Right kidney (tissue), 1 donor: ENCODE results near the gene SLCO3A1.

Experiments used
- DNase-seq: peaks from one replicate; pipeline ENCODE4 v3.0.0-alpha.2; 2016

Gene SLCO3A1

DNA sequence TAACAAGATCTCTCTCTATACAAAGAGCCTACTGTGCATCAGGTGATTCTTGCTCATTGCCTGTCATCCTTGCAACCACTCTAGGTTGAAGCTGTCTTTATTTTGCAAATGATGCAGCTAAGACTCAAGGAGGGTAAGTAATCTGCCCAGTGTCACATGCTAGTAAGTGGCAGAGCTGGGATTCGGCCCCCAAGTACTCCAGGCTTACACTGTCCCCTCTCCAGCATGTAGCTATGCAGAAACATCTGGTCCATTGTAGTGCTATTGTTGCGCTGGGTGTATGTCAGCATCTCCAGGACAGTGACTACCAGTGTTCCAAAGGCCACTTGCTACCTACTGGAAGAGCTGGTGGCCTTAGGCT, 248.9 kb downstream of the SLCO3A1 start:
- no peak for DNase-seq

DNA sequence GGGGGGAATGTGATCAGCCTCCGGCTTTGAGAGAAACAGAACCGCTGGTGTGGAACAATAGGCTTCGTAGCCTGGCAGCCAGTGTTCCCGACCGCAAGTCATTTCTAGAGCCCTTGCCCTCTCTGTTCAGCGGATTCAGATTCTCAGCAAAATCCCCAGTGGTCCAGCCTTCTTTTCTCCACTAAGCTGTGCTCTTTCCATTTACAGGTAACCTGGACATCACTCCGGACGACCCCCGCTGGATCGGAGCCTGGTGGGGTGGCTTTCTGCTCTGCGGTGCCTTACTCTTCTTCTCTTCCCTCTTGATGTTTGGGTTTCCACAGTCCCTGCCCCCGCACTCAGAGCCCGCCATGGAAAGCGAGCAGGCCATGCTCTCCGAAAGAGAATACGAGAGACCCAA, 250.6 kb downstream of the SLCO3A1 start:
- no peak for DNase-seq

DNA sequence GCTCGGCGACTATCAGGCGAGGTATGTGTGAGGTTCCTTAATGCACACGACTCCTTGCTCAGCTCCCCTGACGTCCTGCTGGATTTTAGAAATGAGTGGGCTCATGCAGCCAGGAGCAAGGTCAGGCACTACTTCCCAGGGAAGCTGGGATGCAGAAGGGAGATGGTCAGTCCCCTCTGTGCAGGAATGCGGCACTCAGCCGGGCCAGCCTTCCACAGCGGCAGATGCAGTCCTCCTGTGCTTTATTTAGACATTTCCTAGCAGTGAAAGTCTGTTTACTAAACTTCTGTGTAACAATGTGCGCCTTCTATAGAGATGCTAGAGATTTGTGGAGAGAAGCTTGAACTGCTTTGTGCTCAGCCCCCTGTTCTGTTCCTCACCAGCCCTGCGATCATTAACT, 252.1 kb downstream of the SLCO3A1 start:
- no peak for DNase-seq

DNA sequence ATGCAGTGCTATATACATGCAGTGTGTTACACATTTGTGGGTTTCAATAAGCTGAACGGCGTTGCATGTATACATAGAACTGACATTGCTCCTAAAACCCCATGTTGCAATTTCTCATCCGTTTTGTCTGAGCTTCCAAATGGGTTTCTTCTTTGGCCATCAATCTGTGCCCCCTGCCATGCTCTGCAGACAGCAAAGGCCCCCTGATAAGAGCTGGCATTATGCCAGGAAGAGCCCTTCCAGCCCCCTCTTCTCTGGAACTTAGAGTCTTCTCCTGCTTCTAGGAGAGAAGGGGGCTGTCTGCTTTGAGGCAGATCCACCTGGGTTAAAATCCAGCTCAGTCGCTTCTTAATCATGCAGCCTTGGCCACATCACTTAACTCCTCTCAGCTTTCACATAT, 254.0 kb downstream of the SLCO3A1 start:
- DNase-seq: no peak

DNA sequence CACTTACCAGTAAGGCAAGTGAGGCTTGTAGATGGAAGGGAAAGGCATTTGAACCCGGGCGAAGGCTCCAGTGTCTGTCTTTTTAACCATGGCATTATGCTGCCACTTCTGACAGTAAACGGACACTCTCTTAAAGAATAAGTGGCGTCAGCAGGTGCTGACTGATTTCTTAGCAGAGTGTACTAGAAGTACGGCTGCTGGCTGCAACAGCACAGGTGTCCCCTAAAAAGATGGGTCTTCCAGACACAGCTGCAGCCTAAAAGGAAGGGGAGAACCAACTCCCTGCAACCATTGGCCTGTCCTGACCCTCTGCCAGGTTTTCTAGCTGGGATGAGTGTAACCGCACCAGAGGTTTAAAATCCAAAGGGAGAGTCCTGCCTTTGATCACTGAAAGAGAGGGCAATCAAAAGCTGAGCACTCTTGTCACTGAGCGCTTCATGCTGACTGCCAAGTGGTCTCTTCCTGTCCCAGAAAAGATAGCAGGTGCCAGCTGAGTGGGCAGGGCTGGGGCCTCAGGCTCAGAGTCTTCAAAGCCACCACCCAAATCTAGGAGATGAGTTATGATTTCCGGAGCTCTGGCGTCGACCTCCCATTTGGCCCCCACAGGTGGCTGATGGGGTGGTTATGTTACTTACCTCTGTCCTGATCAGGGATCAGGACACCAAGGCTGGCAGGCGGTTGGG, 255.8 kb downstream of the SLCO3A1 start:
- no peak for DNase-seq

DNA sequence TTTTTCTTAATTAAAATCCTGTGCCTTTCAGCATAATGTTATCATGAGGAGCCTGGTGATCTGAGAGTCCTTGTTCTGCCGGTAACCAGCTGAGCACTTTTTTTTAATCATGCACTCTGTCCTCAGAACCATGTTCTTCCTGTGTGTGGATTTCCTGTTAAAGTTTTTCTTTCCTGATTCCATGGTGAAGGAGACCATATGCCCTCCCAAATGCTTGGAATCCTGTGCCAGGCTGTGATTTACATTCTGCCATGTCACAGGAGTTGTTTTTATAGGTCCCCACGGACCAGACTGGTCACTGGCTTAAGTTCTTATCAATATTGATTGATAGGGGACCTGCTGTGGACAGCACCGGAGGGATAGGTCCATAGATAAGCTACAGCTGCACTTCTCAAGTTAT, 257.8 kb downstream of the SLCO3A1 start:
- no peak for DNase-seq

DNA sequence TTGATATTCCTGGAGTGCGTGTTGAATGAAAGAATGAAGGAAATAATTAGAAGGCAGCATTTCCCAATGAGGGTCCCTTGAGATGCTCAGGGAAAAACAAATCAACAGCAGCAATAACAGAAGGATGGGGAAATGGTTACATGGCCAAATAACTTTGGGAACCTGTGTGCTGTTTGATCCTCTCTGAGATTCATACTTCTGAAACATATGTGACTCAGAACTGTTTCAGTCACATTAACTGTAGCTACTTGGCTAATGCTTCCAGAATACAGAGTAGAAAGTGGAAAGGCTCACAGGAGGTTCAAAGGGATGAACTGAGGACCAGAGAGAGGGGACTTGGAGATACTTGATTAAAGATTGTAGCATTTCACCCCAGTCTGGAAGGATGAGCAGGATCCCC, 258.2 kb downstream of the SLCO3A1 start:
- DNase-seq: no peak

DNA sequence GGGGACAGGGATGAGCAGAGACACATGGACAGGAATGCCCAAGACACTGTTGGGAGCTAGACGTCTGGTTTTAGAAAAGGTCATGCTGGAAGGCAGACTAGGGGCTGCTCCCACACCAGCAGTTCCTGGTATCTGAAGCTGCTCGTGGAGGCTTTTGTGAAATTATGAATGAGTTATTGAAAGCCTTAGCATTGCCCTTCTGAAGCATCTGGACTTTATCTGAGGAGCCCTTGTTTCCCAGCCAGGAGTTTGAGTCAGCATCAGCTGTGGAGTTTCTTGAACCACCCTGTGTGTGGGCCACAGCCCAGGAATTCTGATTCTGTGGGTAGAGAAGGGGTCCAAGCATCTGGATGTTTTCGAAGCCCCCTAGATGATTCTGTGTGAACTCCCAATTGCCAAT, 258.7 kb downstream of the SLCO3A1 start:
- DNase-seq: no peak

DNA sequence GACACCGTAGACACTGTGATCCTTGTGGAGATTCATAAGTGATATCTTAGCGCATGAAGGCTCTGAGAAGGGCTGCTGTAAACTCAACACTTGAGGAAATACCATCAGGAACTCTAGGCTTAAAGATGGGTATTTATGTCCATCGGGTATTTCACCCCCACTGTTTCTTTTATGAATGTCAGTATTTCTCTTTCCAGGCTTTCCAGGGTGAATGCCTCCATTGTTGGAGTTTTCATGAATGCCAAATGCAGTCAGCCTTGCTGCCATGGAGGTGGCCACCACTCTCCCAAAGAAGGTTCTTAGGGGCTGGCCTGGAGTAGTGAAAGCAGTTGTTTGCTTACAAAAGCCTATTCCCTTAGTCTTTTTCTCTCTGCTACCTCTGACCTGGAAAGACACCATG, 259.2 kb downstream of the SLCO3A1 start:
- DNase-seq: no peak

DNA sequence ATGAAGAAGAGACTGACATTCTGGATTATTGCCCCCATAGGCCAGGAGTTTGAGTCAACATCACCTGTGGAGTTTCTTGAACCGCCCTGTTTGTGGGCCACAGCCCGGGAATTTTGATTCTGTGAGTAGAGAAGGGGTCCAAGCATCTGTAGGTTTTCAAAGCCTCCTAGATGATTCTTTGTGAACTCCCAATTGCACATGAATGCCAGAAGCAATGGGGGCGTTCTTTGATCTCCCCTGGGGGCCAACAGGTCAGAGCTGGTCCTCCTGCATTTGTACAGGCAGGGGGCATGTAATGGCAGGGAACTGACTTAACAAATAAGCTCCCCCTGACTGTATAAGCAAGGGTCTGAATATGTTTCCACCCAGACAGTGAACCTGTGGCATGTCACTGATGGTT, 260.3 kb downstream of the SLCO3A1 start:
- DNase-seq: no peak

DNA sequence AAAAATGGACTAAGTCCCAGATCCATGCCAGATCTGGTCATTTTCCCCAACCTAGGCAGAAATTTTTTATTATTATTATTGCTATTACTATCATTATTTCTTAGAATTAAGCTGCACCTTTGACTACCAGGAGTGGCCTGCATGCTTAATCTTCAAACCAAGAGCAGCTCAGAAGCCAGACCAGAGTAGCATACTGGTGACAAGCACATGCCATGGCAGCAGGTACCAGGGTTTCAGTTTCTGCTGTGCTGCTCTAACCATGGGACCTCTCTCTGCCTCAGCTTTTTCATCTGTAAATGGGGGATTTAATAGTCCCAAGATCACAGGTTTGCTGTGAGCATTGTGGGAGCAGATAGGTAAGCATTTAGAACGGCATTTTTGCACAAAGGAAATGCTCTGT, 262.3 kb downstream of the SLCO3A1 start:
- no peak for DNase-seq

DNA sequence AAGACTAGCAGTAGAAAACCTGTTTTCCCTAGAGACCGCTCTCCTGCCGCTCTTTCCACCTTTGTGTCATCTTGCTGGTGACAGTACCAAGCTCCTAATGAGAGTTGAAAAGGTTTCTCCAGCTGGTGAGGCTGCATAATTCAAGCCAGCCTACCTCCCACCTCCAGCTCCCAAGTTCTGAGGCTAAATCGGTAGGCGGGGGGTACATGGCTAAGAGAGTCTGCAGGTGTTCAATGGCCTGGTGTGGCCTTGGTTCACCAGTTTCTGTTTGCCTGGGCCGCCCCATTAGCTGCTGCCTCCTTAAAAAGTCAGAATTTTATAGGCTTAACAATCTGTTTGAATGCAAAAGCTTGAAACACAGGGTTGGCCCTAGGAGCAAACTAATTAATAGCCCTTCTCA, 262.8 kb downstream of the SLCO3A1 start:
- no peak for DNase-seq

DNA sequence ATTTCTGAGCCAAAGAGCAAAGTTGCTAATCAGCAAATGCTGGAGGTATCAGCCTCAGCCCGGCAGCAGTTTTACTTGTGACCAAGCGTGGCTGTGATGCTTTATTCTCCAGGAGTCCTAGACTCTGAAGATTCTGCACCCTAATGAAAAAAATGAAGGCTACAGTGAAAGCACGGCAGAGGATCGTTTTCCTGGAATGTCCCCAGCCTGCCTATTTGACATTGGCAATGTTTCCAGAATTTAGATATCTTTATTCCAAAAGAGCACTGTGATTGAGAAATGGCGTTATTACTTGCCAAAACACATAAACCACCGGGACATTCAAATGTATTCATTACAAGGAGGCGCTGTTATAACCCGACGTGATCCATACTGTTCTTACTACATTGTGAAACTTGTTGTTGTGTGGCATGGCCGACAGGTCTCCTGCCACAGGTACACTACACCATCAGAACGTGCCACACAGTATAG, 263.8 kb downstream of the SLCO3A1 start:
- DNase-seq: no peak

DNA sequence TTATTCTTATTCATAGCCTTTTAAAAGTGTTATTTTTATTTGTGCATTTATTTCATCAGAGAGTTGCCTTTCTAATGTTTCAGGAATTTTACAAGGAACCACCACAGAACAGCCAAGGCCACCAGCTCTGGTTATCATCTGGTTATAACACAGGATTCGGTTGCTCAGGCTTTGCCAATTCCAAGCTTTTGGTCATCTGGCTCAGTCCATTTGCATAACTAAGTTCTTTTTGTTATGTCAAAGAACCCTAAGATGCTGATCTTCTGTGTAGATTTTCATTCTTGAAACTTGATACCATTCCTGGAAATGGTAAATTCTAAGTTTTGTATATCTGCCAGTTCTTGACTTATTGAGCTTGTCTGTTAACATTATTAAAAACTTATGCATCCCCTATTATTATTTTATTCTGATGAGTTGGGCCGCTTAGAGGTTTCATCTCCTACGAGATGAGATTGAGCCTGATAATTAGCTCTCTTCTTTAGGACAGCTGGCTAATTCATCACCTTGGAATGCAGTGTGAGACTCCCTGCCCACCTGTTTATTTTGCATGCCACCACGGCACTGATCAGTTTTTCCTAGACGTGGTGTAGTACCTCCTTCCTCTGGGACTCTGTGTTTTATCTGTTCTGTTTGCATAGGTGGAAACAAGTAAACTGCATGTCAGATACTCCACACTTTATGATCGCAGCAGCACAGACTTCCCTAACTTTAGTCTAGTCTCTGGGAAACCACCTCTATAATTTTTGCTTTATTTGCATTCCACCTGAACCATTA, 264.8 kb downstream of the SLCO3A1 start:
- no peak for DNase-seq

DNA sequence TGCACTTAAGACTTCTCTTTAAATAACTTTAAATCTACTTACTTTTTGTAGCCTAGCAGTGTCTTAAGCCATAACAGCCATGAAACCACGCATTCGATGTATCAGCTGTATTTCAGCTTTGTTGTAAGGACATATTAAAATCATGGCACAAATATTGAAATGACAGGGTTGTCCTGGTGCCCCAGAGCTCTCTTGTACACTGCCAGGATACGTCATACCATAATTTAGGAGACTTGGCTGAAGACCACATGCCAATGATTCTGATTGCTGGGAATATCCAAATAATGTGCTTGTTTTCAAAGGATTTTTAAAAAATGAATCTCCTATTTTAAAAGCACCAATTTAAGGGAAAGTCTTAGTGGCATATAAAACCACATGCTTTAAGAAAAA, 265.4 kb downstream of the SLCO3A1 start:
- DNase-seq: no peak

DNA sequence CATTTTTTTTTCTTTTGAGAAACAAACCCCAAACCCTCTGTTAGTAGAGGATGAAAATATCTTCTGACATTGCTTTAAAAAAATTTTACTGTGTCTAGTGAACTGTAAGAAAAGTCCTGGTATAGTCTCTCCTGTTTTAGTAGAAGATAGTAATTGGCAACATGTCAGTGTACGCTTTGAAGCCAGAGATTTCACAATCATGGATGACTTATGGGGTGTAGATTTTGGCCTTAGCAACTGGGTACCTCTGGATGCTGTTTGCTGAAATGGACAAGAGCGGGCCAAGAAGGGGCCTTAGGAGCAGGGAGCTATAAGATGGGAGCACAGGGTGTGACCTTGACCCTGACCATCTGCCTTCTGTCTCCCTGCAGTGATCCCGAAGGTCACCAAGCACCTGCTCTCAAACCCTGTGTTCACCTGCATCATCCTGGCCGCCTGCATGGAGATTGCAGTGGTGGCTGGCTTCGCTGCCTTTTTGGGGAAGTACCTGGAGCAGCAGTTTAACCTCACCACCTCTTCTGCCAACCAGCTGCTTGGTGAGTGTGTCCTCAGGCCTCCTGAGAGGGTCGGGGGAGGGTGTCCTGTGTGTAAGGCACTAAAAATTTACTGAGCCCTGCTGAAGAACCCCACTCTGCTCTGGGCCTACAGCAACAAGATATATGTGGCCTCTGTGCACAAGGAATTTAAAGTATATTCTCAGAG, 266.7 kb downstream of the SLCO3A1 start:
- DNase-seq: no peak

DNA sequence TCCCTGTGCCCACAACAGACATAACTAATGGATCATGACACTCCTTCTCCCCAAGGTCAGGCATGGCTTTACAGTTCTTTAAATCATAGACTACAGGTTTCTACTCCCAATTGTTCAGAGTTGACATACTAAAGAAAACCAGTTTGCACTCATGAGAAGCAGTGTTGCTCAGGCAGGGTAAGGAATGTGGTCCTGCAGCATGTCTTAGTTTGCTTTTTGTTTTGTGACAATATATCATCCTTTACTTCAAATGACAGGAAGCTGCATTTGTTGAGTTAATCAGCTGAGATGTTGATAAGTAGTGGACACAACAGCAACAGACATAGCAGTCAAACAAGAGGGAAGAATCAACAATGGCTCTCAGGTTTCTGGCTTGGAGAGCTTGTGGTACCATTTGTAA, 267.5 kb downstream of the SLCO3A1 start:
- DNase-seq: no peak

DNA sequence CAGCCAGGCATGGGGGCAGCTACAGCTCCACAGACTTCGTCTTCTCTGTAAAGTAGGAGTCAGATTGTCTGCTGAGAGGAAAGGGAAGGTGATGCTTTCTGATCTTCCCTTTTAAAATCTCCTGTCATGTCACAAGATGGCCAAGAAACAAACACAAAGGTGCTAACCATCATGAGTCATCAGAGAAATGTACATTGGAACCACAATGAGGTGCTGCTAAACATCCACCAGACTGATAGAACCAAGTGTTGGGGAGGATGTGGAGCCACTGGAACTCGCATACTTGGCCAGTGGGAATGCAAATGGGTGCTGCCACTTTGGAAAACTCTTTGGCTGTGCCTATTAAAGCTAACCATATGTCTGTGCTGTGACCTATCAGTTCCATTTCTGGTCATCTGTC, 268.8 kb downstream of the SLCO3A1 start:
- no peak for DNase-seq

DNA sequence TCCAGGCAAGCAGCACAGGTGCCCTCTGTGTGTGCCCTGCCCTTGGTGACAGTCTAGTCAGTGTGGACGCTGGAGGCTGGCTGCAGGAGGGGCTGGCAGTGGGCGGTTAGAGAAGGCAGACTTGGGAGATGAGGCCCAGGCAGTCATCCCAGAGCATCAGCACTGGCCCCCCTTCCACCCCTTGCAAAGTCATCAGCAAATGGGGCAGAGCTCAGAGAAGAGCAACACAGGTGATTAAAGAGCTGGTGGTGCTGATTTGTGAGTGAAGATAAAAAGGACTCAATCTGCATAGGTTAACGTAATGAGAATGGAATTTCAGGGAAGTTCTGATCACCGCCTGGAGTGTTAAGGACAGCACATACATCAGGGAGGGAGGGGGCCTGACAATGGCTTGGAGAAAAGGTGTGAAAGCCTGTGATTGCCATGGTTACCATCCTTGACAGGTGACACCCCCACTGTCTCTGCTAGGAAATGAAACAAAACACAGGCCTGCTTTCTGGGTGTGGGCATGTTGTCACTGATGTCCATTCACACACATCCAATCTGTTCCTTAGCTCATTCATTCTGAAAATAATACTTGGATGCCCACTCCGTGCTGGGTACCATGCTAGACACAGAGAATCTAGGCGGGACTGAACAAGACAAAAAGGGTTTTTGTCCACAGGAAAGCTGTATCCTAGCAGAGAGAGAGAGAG, 270.6 kb downstream of the SLCO3A1 start:
- no peak for DNase-seq

DNA sequence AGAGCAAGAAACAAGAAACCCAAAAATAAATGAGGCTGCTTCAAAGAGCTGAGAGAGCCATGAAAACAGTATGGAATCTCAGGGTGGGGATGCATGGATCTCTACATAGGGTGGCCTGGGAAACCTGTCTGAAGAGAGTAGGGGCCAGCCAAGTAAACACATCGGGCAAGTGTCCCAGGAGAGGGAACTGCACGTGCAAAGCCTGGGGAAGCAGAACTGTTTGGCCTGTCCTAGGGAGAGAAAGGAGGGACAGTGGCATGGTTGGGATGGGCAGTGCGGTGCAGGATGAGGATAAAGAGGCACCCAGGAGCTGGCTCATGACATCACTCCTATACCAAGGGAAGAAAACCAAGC, 271.1 kb downstream of the SLCO3A1 start:
- no peak for DNase-seq

DNA sequence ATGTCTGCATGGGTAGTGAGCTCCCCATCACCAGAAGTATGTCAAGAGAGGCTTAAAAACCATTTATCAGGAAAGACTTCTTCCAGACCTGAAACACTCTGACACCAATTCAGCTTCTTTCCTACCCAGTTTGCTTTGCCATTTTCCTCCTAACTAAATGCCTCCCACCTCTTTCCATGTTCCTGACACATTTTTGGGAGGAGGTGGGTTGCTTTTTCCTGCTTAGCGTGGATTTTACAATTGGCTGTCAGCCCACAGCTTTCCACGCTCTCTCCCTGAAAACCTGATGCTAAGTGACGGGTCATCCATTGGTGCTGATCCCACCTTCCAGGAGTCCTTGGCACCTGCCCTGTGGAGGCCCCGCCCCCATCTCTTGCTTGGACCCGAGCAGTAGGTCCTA, 275.3 kb downstream of the SLCO3A1 start:
- no peak for DNase-seq

DNA sequence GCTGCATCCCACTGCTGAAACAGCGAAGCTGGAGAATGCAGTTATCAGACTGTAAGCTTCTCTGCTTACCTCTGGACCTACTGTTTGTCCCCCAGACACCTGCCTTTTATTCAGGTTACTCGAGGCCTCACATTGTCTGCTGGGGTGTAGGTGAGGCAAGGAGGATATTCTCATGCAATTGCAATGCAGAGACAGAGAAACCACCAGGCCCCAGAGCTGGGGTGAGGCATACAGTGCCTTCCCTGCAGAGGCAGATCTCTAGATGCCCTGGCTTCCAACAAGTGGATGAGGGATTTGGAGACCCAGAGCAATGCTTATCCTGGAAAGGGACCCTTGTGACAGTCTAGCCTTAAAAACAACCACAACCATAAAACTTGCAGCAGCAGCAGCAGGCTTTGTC, 276.7 kb downstream of the SLCO3A1 start:
- no peak for DNase-seq

DNA sequence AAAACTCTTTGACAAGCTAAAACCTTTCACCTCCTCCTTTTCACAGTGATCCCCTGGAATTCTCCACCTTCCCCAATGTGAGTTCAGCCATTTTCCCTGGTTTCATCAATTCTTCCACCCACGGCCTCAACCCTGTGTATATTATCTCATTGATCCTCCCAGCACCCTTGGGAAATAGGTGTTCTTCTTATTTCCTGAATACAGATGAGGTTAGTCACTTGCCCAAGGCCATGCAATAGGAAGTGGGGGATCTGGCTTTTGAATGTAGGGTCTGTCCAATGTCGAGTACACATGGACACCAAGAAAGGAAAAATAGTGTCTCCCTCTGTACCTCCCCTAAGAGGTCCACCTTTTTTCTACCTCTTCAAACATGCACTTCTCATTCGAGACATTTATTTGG, 277.4 kb downstream of the SLCO3A1 start:
- no peak for DNase-seq
